Measurements from ENCODE around the gene GOLGA6C. TPM values are rescaled to one million over a fixed set of nuclear protein-coding genes. Genes with fewer than 3 reads are reported as not detected.
"Not testable (repeated sequence)": the region's sequence is repeated elsewhere in the genome, so short reads cannot be mapped to it uniquely, and the experiment has no call there.

GOLGA6C gene
- total RNA-seq, 1 donor from 2014 or later, result not detected

DNA sequence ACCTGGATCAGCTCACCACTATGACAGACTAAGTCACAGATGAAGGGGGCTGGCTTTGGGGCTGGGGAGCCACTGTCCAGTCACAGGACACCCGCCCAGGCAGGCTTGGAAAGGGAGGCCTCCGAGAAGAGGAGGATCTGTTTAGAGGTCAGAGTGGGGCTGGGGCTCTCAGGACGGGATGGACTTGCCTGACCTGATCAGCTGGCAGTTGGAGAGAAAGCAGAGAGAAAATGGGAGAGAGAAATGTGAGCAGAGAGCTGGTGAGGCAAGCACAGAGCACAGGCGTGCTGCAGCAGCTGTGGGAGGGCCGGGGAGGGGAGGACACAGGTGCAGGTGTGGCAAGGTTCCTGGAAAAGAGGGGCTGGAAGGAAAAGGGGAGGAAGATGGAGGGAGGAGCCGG is 41.9 kb downstream of the GOLGA6C start:
- DNase-seq; H3K4me3 Mint-ChIP-seq; H3K9me3 Mint-ChIP-seq; POLR2A ChIA-PET; H3K36me3 Mint-ChIP-seq (ENCODE audit: low read depth); H3K27ac Mint-ChIP-seq; H3K4me1 Mint-ChIP-seq; ATAC-seq (ENCODE audit: low read depth): not testable (repeated sequence)
- H3K27me3 Mint-ChIP-seq, result peaks cover 12% of the 10 kb centered on the region
- intact Hi-C loops (cut with micrococcal nuclease), result loop anchor here (10.0 kb wide), 2 partner anchors 95 to 275 kb away; partner anchors contain the start of genes C15orf39 and PPCDC
- CTCF ChIA-PET, result interaction anchor here (1.8 kb wide), 1 partner anchor 271 kb away, joined by 6 read pairs; no protein-coding TSS in a partner anchor

DNA sequence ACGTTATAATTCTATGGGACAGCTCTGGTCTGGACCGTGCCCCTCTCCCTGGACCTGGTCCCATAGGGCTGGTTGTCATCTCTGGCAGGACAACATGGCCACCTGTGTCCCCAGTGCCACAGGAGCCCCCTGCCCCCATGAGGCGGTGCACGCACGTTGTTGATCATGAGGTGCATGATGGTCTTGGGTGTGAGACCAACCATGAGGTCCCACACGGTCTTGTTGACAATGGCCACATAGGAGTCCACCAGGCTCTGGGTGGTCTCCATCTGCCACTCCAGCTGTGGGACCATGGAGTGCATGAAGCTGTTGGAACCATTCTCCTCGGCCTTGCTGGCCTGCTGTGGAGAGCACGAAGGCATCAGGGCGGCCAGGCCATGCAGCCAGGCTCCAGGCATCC is 44.2 kb downstream of the GOLGA6C start:
- no peaks in the 10 kb centered on the region for H3K4me1 Mint-ChIP-seq
- peaks cover 26% of the 10 kb centered on the region for H3K27me3 Mint-ChIP-seq
- DNase-seq, result no peak
- ATAC-seq (ENCODE audit: low read depth), result no peak
- intact Hi-C loops (cut with micrococcal nuclease), result loop anchor here (10.0 kb wide), 2 partner anchors 98 to 278 kb away; partner anchors contain the start of genes C15orf39 and PPCDC
- no peak overlapping the region for H3K4me3 Mint-ChIP-seq
- H3K36me3 Mint-ChIP-seq (ENCODE audit: low read depth), result no peaks in the 10 kb centered on the region
- ChIA-PET POLR2A (no interaction called here), CTCF (no interaction called here)
- TF ChIP-seq, protein P1, sequence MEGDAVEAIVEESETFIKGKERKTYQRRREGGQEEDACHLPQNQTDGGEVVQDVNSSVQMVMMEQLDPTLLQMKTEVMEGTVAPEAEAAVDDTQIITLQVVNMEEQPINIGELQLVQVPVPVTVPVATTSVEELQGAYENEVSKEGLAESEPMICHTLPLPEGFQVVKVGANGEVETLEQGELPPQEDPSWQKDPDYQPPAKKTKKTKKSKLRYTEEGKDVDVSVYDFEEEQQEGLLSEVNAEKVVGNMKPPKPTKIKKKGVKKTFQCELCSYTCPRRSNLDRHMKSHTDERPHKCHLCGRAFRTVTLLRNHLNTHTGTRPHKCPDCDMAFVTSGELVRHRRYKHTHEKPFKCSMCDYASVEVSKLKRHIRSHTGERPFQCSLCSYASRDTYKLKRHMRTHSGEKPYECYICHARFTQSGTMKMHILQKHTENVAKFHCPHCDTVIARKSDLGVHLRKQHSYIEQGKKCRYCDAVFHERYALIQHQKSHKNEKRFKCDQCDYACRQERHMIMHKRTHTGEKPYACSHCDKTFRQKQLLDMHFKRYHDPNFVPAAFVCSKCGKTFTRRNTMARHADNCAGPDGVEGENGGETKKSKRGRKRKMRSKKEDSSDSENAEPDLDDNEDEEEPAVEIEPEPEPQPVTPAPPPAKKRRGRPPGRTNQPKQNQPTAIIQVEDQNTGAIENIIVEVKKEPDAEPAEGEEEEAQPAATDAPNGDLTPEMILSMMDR (IDR thresholded peaks at IDR 0.05), result no peak
- no peaks in the 10 kb centered on the region for H3K9me3 Mint-ChIP-seq
- H3K27ac Mint-ChIP-seq, result no peak overlapping the region

DNA sequence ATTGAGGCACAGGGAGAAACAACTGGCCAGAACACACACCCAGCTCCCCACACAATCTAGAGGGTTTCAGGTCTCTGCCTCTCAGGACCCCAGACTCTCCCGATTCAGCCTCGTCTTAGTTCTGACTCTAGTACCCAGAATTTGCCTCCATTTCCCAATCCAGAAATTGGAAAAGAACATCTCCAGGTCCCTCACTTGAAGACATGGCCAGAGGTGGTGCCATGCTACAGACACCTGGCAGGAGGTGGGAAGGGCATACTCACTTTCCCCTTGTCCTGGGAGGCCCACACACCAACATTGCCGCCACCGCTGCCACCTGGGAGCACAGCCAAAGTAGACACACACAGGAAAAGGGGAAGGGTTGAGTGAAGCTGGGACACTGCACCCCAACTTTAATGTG is 44.6 kb downstream of the GOLGA6C start:
- H3K36me3 Mint-ChIP-seq (ENCODE audit: low read depth); DNase-seq; H3K4me3 Mint-ChIP-seq; CTCF ChIA-PET; POLR2A ChIA-PET; H3K4me1 Mint-ChIP-seq; H3K27ac Mint-ChIP-seq; ATAC-seq (ENCODE audit: low read depth); H3K9me3 Mint-ChIP-seq: not testable (repeated sequence)
- peaks cover 29% of the 10 kb centered on the region for H3K27me3 Mint-ChIP-seq
- intact Hi-C loops (cut with micrococcal nuclease), result loop anchor here (10.0 kb wide), 2 partner anchors 98 to 278 kb away; partner anchors contain the start of genes C15orf39 and PPCDC

DNA sequence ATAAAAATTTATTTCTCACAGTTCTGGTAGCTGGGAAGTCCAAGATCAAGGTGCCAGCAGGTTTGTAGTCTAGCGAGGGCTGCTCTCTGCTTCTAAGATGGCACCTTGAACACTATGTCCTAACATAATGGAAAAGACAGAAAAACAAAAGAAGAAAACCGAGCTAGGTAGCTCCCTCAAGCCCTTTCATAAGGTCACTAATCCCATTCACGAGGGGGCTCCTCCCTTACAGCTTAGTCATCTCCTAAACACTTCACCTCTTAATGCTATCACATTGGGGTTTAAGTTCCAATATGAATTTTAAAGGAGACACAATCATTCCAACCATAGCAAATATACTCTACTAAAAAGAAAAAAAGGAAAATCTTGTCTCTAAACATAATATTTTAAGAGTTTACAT is 48.1 kb downstream of the GOLGA6C start:
- ChIA-PET CTCF (no interaction called here), POLR2A (no interaction called here)
- TF ChIP-seq, protein P1 (IDR thresholded peaks at IDR 0.05), result no peak
- DNase-seq, result no peak
- H3K27ac Mint-ChIP-seq, result no peak overlapping the region
- no peaks in the 10 kb centered on the region for H3K9me3 Mint-ChIP-seq
- no peak overlapping the region for H3K4me3 Mint-ChIP-seq
- H3K36me3 Mint-ChIP-seq (ENCODE audit: low read depth), result no peaks in the 10 kb centered on the region
- peaks cover 46% of the 10 kb centered on the region for H3K27me3 Mint-ChIP-seq
- no peaks in the 10 kb centered on the region for H3K4me1 Mint-ChIP-seq
- ATAC-seq (ENCODE audit: low read depth), result no peak
- intact Hi-C loops (cut with micrococcal nuclease), result loop anchor here (10.0 kb wide), 2 partner anchors 101 to 281 kb away; partner anchors contain the start of genes C15orf39 and PPCDC

DNA sequence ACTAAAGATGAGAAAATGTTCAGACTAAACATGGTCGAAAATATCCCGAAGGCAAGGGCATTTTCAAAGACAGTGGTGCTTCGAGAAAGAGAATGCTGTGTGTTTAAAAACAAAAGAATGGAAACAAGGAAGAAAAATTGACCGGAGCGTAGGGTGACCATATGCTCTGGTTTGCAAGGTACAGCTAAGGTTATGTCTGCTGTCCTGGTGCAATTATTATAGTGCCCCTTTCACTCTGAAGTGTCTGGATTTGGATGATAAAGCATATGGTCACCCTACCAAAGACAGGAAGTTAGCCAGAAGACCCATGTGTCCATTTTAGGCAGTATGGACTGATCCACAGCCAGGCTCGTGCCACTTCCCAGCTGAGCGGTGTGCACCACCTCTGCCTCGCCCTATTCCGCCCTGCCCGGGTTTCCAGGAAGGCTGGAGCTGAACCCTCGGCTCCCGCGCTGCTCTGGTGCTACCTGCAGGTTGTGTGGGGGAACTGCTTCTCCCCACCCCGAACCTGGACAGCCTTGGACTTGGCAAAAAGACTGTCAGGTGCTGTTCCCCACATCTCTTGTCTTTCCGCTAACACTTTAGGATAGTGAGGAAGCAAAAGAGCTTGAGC is 49.8 kb downstream of the GOLGA6C start:
- peak; percentile 25 for ATAC-seq (ENCODE audit: low read depth)
- intact Hi-C loops (cut with micrococcal nuclease), result loop anchor here (10.0 kb wide), 2 partner anchors 103 to 283 kb away; partner anchors contain the start of genes C15orf39 and PPCDC
- H3K4me3 Mint-ChIP-seq, result no peak overlapping the region
- H3K36me3 Mint-ChIP-seq (ENCODE audit: low read depth), result no peaks in the 10 kb centered on the region
- CTCF ChIA-PET, result no interaction called here
- peaks cover 51% of the 10 kb centered on the region for H3K27me3 Mint-ChIP-seq
- TF ChIP-seq, protein P1 (IDR thresholded peaks at IDR 0.05), result no peak
- DNase-seq, result no peak
- POLR2A ChIA-PET, result no interaction called here
- H3K4me1 Mint-ChIP-seq, result no peaks in the 10 kb centered on the region
- H3K9me3 Mint-ChIP-seq, result no peaks in the 10 kb centered on the region
- H3K27ac Mint-ChIP-seq, result no peak overlapping the region

DNA sequence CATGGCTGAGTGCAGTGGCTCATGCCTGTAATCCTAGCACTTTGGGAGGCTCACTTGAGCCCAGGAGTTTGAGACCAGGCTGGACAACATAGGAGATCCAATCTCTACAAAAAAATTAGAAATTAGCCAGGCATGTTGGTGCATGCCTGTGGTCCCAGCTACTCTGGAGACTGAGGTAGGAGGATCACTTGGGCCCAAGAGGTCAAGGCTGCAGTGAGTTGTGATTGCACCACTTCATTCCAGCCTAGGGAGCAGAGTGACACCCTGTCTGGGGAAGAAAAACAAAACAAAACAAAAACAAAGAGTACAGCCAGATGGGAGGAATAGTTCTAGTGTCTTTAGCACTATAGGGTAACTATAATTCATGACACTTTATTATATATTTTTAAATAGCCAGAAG is 51.6 kb downstream of the GOLGA6C start:
- Mint-ChIP-seq H3K27me3 (peaks cover 40% of the 10 kb centered on the region), H3K27ac (no peak overlapping the region), H3K4me3 (no peak overlapping the region), H3K9me3 (no peaks in the 10 kb centered on the region), H3K36me3 (ENCODE audit: low read depth) (no peaks in the 10 kb centered on the region), H3K4me1 (no peaks in the 10 kb centered on the region)
- TF ChIP-seq, protein P1 (IDR thresholded peaks at IDR 0.05), result no peak
- DNase-seq, result no peak
- ATAC-seq (ENCODE audit: low read depth), result no peak
- POLR2A ChIA-PET, result no interaction called here
- CTCF ChIA-PET, result no interaction called here
- intact Hi-C loops (cut with micrococcal nuclease), result loop anchor here (10.0 kb wide), 2 partner anchors 105 to 285 kb away; partner anchors contain the start of genes C15orf39 and PPCDC

DNA sequence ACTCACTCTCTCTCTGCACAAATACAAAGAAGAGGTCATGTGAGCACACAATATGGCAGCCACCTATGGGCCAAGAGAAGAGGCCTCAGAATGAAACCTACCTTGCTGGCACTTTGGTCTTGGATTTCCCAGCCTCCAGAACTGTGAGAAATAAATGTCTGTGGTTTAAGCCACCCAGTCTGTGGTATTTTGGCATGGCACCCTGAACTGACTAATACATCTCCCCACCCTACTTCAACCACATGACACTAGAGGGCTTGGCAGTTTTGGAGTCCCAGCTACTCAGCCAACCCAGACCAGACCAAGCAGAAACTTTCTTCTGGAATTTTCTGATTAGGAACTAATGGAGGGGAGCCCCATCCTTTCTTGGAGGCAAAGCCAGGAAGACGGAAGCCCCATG is 54.4 kb downstream of the GOLGA6C start:
- H3K27me3 Mint-ChIP-seq, result peaks cover 24% of the 10 kb centered on the region
- H3K4me3 Mint-ChIP-seq; H3K36me3 Mint-ChIP-seq (ENCODE audit: low read depth); CTCF ChIA-PET; POLR2A ChIA-PET; H3K9me3 Mint-ChIP-seq; ATAC-seq (ENCODE audit: low read depth); H3K4me1 Mint-ChIP-seq; DNase-seq; intact Hi-C loops (cut with micrococcal nuclease); H3K27ac Mint-ChIP-seq: not testable (repeated sequence)

Data from activated B cell treated with CpG ODN at 0.5 μM for 24 hours (primary cell).